Endothelial cell of umbilical vein (primary cell): ENCODE measurements around the gene SKI.

Source experiments
- CTCF ChIP-seq, 2 donors: IDR thresholded peaks; 1 replicate in 1 of 2; 2 replicates in 1 of 2; pipeline ENCODE4 v1.5.1; 2011; ENCODE audit warnings: low read length in 2 of 2, mild to moderate bottlenecking in 2 of 2, moderate library complexity in 2 of 2, control low read depth in 1 of 2, inconsistent platforms in 1 of 2, low read depth in 1 of 2; ENCODE audit not compliant: insufficient read depth in 1 of 2; ENCODE audit errors: extremely low read depth in 1 of 2
- EZH2 ChIP-seq: IDR thresholded peaks from 2 replicates; pipeline ENCODE4 v1.6.1; 2012; ENCODE audit warnings: borderline replicate concordance, low read depth, mild to moderate bottlenecking, moderate library complexity, low read length, inconsistent platforms; ENCODE audit not compliant: severe bottlenecking
- POLR2A ChIP-seq: IDR thresholded peaks from 2 replicates; pipeline ENCODE4 v1.6.1; 2012; ENCODE audit warnings: low read depth, mild to moderate bottlenecking, control low read depth, low read length
- POLR2AphosphoS5 ChIP-seq: IDR thresholded peaks from 2 replicates; pipeline ENCODE4 v1.6.1; 2012; ENCODE audit warnings: low read depth, mild to moderate bottlenecking, control low read depth, low read length, moderate library complexity; ENCODE audit not compliant: insufficient read depth

- no peak for TF ChIP-seq EZH2
- TF ChIP-seq CTCF (IDR thresholded peaks at IDR 0.05; ENCODE audit: extremely low read depth in 1 of 2, insufficient read depth in 1 of 2, low read depth in 1 of 2, low read length in 2 of 2), result no peak
- TF ChIP-seq POLR2A, result no peak
- no peak for TF ChIP-seq POLR2AphosphoS5
Observed at GRCh38 chr1:2259668-2260402, 31.7 kb downstream of the SKI start.
